H1 (cell line): ENCODE measurements around the gene LGR4. TPM values are rescaled to one million over a fixed set of nuclear protein-coding genes. Genes with fewer than 3 reads are reported as not detected.

Source experiments
- CTCF ChIA-PET: fragments of 300-600 bp; sonication (Branson Sonifier 250); formaldehyde crosslinking; loops from one replicate; lab custom pipeline; 2021; ENCODE audit not compliant: partially characterized antibody; lab: Charles Lee
- POLR2A ChIA-PET: fragments of 300-600 bp; sonication (Branson Sonifier 250); formaldehyde crosslinking; loops from one replicate; lab custom pipeline; 2021; ENCODE audit warnings: inconsistent platforms; ENCODE audit not compliant: partially characterized antibody; lab: Charles Lee
- DNase-seq, 2 experiments: peaks; one replicate each; pipeline versions ENCODE4 v3.0.0 to v3.0.0-alpha.2; 2010 to 2022; ENCODE audit warnings: low spot score in 2 of 2, low read depth in 1 of 2, mixed read lengths in 1 of 2
- FAIRE-seq: peaks from 2 replicates; lab custom pipeline; 2011; peaks lifted over from hg19 to GRCh38; lab: Jason Lieb, UNC
- H2AFZ ChIP-seq: 2 replicates; pipeline ENCODE4 v1.8.1; 2012; ENCODE audit warnings: low read length, inconsistent platforms
- H2AK5ac ChIP-seq: 2 replicates; pipeline ENCODE4 v1.6.1; 2013; ENCODE audit warnings: low read depth, low read length
- H2BK120ac ChIP-seq: replicated peaks from 2 replicates; pipeline ENCODE3; 2013; ENCODE audit warnings: low read depth, low read length, inconsistent platforms
- H2BK12ac ChIP-seq: 2 replicates; pipeline ENCODE4 v1.6.1; 2013; ENCODE audit warnings: low read depth, low read length
- H2BK15ac ChIP-seq: 2 replicates; pipeline ENCODE4 v1.6.1; 2013; ENCODE audit warnings: low read length
- H2BK20ac ChIP-seq: 2 replicates; pipeline ENCODE4 v1.6.1; 2013; ENCODE audit warnings: low read length
- H2BK5ac ChIP-seq: 2 replicates; pipeline ENCODE4 v1.6.1; 2013; ENCODE audit warnings: low read depth, low read length
- H3K14ac ChIP-seq: 2 replicates; pipeline ENCODE4 v1.6.1; 2013; ENCODE audit warnings: inconsistent platforms; ENCODE audit not compliant: insufficient read length
- H3K18ac ChIP-seq: 2 replicates; pipeline ENCODE4 v1.6.1; 2013; ENCODE audit warnings: low read length; ENCODE audit errors: extremely low read depth
- H3K23ac ChIP-seq: 2 replicates; pipeline ENCODE4 v1.6.1; 2013; ENCODE audit warnings: inconsistent platforms; ENCODE audit not compliant: insufficient read length
- H3K23me2 ChIP-seq: 2 replicates; pipeline ENCODE4 v1.6.1; 2013; ENCODE audit warnings: low read depth, low read length
- H3K27ac ChIP-seq: 2 replicates; pipeline ENCODE4 v1.6.1; 2011; ENCODE audit warnings: low read depth, low read length, inconsistent platforms
- H3K27me3 ChIP-seq, 4 experiments: replicated peaks in 1 of 4; 1 replicate in 1 of 4; 2 replicates in 3 of 4; pipeline versions ENCODE4 v1.6.1 to v1.8.1; 2011 to 2013; ENCODE audit warnings: low read length in 3 of 4, mild to moderate bottlenecking in 3 of 4, inconsistent platforms in 2 of 4, mixed read lengths in 2 of 4, moderate library complexity in 1 of 4; ENCODE audit not compliant: control insufficient read depth in 3 of 4, insufficient read depth in 3 of 4; ENCODE audit errors: extremely low read depth in 1 of 4
- H3K36me3 ChIP-seq, 4 experiments: 2 replicates each; pipeline versions ENCODE4 v1.6.1 to v1.8.1; 2011 to 2013; ENCODE audit warnings: mild to moderate bottlenecking in 4 of 4, low read length in 3 of 4, moderate library complexity in 2 of 4, control low read depth in 1 of 4, inconsistent platforms in 1 of 4; ENCODE audit not compliant: insufficient read depth in 4 of 4, control insufficient read depth in 2 of 4
- H3K4ac ChIP-seq: replicated peaks from 2 replicates; pipeline ENCODE3; 2013; ENCODE audit warnings: low read length, low read depth, mixed read lengths, inconsistent platforms; ENCODE audit not compliant: insufficient read length
- H3K4me1 ChIP-seq, 4 experiments: replicated peaks in 1 of 4; 1 replicate in 1 of 4; 2 replicates in 3 of 4; pipeline versions ENCODE4 v1.6.1 to v1.8.1; 2011 to 2013; ENCODE audit warnings: low read length in 3 of 4, inconsistent platforms in 2 of 4, mixed read lengths in 1 of 4; ENCODE audit not compliant: insufficient read depth in 4 of 4, control insufficient read depth in 3 of 4
- H3K4me2 ChIP-seq, 2 experiments: 2 replicates each; pipeline versions ENCODE4 v1.6.1 to v1.8.1; 2011 to 2013; ENCODE audit warnings: low read depth in 2 of 2, low read length in 2 of 2, control low read depth in 1 of 2, inconsistent platforms in 1 of 2, mild to moderate bottlenecking in 1 of 2; ENCODE audit not compliant: insufficient read depth in 1 of 2
- H3K4me3 ChIP-seq, 4 experiments: fragments of 200-600, 300-600 bp in 1 of 4; sonication (generic), shearing (Covaris generic), sonication (Bioruptor Twin) in 1 of 4; 2 replicates each; pipeline versions ENCODE4 v1.5.1 to v1.8.1; 2011 to 2016; ENCODE audit warnings: low read length in 4 of 4, low read depth in 3 of 4, control low read depth in 2 of 4, inconsistent platforms in 2 of 4, mild to moderate bottlenecking in 2 of 4, mixed read lengths in 1 of 4, moderate library complexity in 1 of 4; ENCODE audit not compliant: insufficient read depth in 2 of 4; ENCODE audit errors: extremely low read depth in 1 of 4
- H3K56ac ChIP-seq: replicated peaks from 2 replicates; pipeline ENCODE3; 2013; ENCODE audit warnings: low read depth, mild to moderate bottlenecking, mixed read lengths, low read length, inconsistent platforms; ENCODE audit not compliant: insufficient read length
- H3K79me1 ChIP-seq: 2 replicates; pipeline ENCODE4 v1.6.1; 2013; ENCODE audit warnings: low read depth, low read length, control low read depth
- H3K79me2 ChIP-seq, 2 experiments: 2 replicates each; pipeline versions ENCODE4 v1.6.1 to v1.8.1; 2012 to 2013; ENCODE audit warnings: low read length in 2 of 2, mild to moderate bottlenecking in 2 of 2, inconsistent platforms in 1 of 2; ENCODE audit not compliant: insufficient read depth in 2 of 2, control insufficient read depth in 1 of 2
- H3K9ac ChIP-seq, 4 experiments: replicated peaks in 1 of 4; 1 replicate in 1 of 4; 2 replicates in 3 of 4; pipeline versions ENCODE4 v1.6.1 to v1.8.1; 2011 to 2013; ENCODE audit warnings: low read depth in 3 of 4, low read length in 3 of 4, control low read depth in 2 of 4, mild to moderate bottlenecking in 2 of 4, moderate library complexity in 2 of 4, inconsistent platforms in 1 of 4; ENCODE audit errors: extremely low read depth in 1 of 4
- H3K9me3 ChIP-seq, 2 experiments: 2 replicates each; pipeline versions ENCODE4 v1.6.1 to v1.8.1; 2012 to 2013; ENCODE audit warnings: mild to moderate bottlenecking in 2 of 2, moderate library complexity in 2 of 2, control low read depth in 1 of 2, inconsistent platforms in 1 of 2, low read depth in 1 of 2, low read length in 1 of 2, mixed read lengths in 1 of 2; ENCODE audit not compliant: insufficient read depth in 2 of 2
- H4K20me1 ChIP-seq, 2 experiments: replicated peaks in 1 of 2; 2 replicates each; pipeline versions ENCODE3 to v1.8.1; 2011 to 2013; ENCODE audit warnings: inconsistent platforms in 2 of 2, low read length in 2 of 2, mild to moderate bottlenecking in 1 of 2; ENCODE audit not compliant: insufficient read depth in 2 of 2, control insufficient read depth in 1 of 2
- H4K5ac ChIP-seq: 2 replicates; pipeline ENCODE4 v1.6.1; 2013; ENCODE audit warnings: low read length, low read depth, mixed read lengths, inconsistent platforms; ENCODE audit not compliant: insufficient read length
- H4K8ac ChIP-seq: 2 replicates; pipeline ENCODE4 v1.8.0; 2013; ENCODE audit warnings: mild to moderate bottlenecking, moderate library complexity, low read length, inconsistent platforms; ENCODE audit not compliant: insufficient read depth; ENCODE audit errors: extremely low read depth
- H4K91ac ChIP-seq: replicated peaks from 2 replicates; pipeline ENCODE3; 2013; ENCODE audit warnings: low read length, mixed read lengths, inconsistent platforms; ENCODE audit not compliant: insufficient read length
- WGBS, 2 experiments: shearing (Covaris generic) in 1 of 2; methylation state at CpG; one replicate each; pipeline versions ENCODE4 v1.1.6 to v1.1.7; 2013 to 2015; ENCODE audit warnings: low lambda C conversion rate in 2 of 2, mixed read lengths in 2 of 2, inconsistent platforms in 1 of 2, low coverage in 1 of 2, missing lambda C conversion rate in 1 of 2; ENCODE audit not compliant: insufficient replicate concordance in 2 of 2, insufficient coverage in 1 of 2, insufficient read length in 1 of 2; ENCODE audit errors: extremely low coverage in 1 of 2, missing lambda C conversion rate in 1 of 2; 5-methylcytosine and 5-hydroxymethylcytosine counted together
- polyA plus RNA-seq, 7 experiments: library from polyadenylated mRNA; depleted of rRNA in 3 of 7; stranded (reverse) in 5 of 7; unstranded in 2 of 7; fragments of >200 nt in 5 of 7; fragments of 200-250 nt in 2 of 7; gene quantifications; 1 replicate in 5 of 7; 2 replicates in 1 of 7; 4 replicates in 1 of 7; pipeline versions ENCODE4 v1.2.1 to v1.2.3, GENCODE V29; 2011 to 2013; ENCODE audit warnings: missing spikeins in 2 of 7, mixed read lengths in 2 of 7
- total RNA-seq: library from RNA; stranded (reverse); fragmentation: NEBNext Ultra II Directional; extraction: Animal tissue kit (Norgen Biotek cat#: 25700); gene quantifications from 2 replicates; pipeline ENCODE4 v1.2.1, GENCODE V29; 2021

Gene LGR4
- total and polyA plus RNA-seq, 2 of the 8 experiments (the other 6 are each of a cell fraction or from before 2014, with no cell fraction given) = 26.6 to 61.7 TPM

- H4K91ac ChIP-seq = no peak overlapping the region
- POLR2A ChIA-PET = interaction anchor here (0.9 kb wide), 1 partner anchor 17 kb away, joined by 3 read pairs; no protein-coding TSS in a partner anchor
Observed at GRCh38 chr11:27447288-27448183, 25.1 kb downstream of the LGR4 start.

More at GRCh38 chr11:27447288-27448183, 25.1 kb downstream of the LGR4 start:
- Histone ChIP-seq H2AK5ac (no peak overlapping the region), H3K27me3 (no peaks in the 10 kb centered on the region), H3K4ac (no peak overlapping the region), H2BK20ac (no peak overlapping the region), H3K79me2 (peaks cover 14 to 71% of the 10 kb centered on the region in 2 experiments), H3K9me3 (no peaks in the 10 kb centered on the region), H4K20me1 (peaks cover 0 to 2% of the 10 kb centered on the region in 2 experiments), H4K8ac (no peak overlapping the region), H2BK15ac (no peak overlapping the region), H3K4me3 (no peak overlapping the region), H3K14ac (no peak overlapping the region), H3K23ac (no peak overlapping the region), H3K56ac (no peak overlapping the region), H3K79me1 (no peaks in the 10 kb centered on the region; the same call in 1 of the 2 replicates), H2BK5ac (no peak overlapping the region), H3K4me2 (no peak overlapping the region), H2BK120ac (no peak overlapping the region), H2AFZ (no peak overlapping the region), H3K27ac (no peak overlapping the region), H3K36me3 (peaks cover 0 to 4% (median 1%) of the 10 kb centered on the region in 4 experiments; a peak in 2 of 8 replicates), H3K18ac (no peak overlapping the region), H3K9ac (no peak overlapping the region), H3K23me2 (no peaks in the 10 kb centered on the region; the same call in 1 of the 2 replicates), H3K4me1 (peaks cover 6 to 22% (median 15%) of the 10 kb centered on the region in 4 experiments; a peak in 6 of 7 replicates), H4K5ac (no peak overlapping the region), H2BK12ac (no peak overlapping the region)
- FAIRE-seq = no peak
- DNase-seq = no peak
- 91% methylated on average over 5 of the region's 5 CpGs; no CpG with 5 or more reads in 1 of the 2 experiments for WGBS, 2 experiments
- CTCF ChIA-PET = interaction anchor here (0.8 kb wide), 1 partner anchor 32 kb away, joined by 4 read pairs; no protein-coding TSS in a partner anchor
